Measurements from ENCODE around the gene NOTCH4.

DNA sequence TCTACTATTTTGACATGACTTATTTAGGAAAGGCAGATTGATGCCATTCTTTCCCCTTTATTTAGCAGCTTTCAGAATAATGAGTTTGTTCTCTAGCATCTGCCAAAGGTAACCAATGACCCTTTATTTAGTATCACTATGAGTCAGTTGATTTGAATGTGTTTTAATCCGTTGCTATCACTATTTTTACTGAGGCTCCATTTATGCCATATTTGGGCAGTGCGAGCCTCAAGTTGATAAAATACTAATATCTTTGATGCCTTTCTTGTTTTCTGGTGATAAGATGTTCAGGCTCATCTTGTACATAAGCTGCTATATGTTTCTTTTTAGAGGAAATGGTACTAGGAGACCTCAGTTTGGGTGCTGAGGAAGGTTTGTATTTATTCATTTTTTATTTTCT, 15.6 kb upstream of the NOTCH4 start:
- TF ChIP-seq EZH2 (IDR thresholded peaks at IDR 0.05; ENCODE audit: borderline replicate concordance, low read depth, low read length, severe bottlenecking) (no peak), POLR2AphosphoS5 (IDR thresholded peaks at IDR 0.05; ENCODE audit: insufficient read depth, low read depth, low read length) (no peak), POLR2A (IDR thresholded peaks at IDR 0.05; ENCODE audit: low read depth, low read length) (no peak)
- TF ChIP-seq, protein P1, sequence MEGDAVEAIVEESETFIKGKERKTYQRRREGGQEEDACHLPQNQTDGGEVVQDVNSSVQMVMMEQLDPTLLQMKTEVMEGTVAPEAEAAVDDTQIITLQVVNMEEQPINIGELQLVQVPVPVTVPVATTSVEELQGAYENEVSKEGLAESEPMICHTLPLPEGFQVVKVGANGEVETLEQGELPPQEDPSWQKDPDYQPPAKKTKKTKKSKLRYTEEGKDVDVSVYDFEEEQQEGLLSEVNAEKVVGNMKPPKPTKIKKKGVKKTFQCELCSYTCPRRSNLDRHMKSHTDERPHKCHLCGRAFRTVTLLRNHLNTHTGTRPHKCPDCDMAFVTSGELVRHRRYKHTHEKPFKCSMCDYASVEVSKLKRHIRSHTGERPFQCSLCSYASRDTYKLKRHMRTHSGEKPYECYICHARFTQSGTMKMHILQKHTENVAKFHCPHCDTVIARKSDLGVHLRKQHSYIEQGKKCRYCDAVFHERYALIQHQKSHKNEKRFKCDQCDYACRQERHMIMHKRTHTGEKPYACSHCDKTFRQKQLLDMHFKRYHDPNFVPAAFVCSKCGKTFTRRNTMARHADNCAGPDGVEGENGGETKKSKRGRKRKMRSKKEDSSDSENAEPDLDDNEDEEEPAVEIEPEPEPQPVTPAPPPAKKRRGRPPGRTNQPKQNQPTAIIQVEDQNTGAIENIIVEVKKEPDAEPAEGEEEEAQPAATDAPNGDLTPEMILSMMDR (IDR thresholded peaks at IDR 0.05; ENCODE audit: extremely low read depth in 1 of 2, insufficient read depth in 1 of 2, low read depth in 1 of 2, low read length in 2 of 2) = no peak
- TF ChIP-seq, protein P2, sequence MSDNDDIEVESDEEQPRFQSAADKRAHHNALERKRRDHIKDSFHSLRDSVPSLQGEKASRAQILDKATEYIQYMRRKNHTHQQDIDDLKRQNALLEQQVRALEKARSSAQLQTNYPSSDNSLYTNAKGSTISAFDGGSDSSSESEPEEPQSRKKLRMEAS (IDR thresholded peaks at IDR 0.05; ENCODE audit: insufficient read depth, insufficient read length) = no peak

All from endothelial cell of umbilical vein (primary cell).